ENCODE results near the gene MCRIP1. TPM values are rescaled to one million over a fixed set of nuclear protein-coding genes. Genes with fewer than 3 reads are reported as not detected.
A peak's percentile ranks its signal among the peaks of the same experiment; 100 is the strongest.

The MCRIP1 gene
- total and polyA plus RNA-seq, 10 of the 15 experiments (the other 5 are each of a cell fraction or from before 2014, with no cell fraction given), result 0.31 to 54.4 (median 30.8) TPM

DNA sequence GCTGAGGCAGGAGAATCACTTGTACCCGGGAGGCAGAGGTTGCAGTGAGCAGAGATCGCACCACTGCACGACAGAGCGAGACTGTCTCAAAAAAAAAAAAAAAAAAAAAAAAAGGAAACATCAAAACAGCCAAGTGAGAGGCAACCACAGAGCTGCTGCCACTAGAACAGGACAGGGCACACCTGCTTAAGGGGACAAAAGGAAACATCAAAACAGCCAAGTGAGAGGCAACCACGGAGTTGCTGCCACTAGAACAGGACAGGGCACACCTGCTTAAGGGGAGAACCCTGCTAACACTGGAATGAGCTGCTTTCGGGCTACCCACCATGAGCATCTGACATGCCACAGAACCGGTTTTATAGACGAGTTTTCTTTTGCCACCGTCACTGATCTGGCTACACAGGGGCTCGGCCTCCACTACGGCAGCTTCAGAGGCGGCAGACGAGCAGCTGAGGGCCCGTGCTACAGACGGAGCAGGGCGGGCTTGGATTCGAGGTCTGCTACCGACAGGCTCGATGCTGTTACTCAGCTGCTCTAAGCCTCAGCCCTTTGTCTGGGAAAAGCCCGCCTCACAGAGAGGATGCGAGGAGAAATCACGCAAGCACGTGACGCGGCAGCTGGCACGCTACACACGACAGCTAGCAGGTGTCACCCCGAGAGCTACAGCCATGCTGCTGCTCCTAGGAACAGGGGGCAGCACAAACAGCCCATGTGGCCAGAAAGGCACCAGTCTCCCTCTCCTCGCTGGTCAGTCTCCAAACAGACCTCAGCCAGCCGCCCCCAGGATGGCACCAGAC, 25.3 kb upstream of the MCRIP1 start:
- peaks cover 60% of the 10 kb centered on the region for H3K79me2 ChIP-seq (ENCODE audit: control insufficient read depth, insufficient read depth, low read length)
- no peak for DNase-seq (ENCODE audit: low read depth, low spot score)
- intact Hi-C loops (cut with micrococcal nuclease; ENCODE audit: unreplicated experiment), result no loop called here
- no peak overlapping the region for H3K27ac ChIP-seq (ENCODE audit: control insufficient read depth, insufficient read depth)
- peaks cover 3% of the 10 kb centered on the region; the same call in 1 of the 2 replicates for H4K20me1 ChIP-seq (ENCODE audit: control insufficient read depth, insufficient read depth)
- peak overlapping the region; percentile 91 for H3K4me2 ChIP-seq (ENCODE audit: control insufficient read depth, insufficient read depth)
- POLR2A ChIA-PET, result interaction anchor here (0.6 to 1.9 kb wide), 6 partner anchors 11 to 237 kb away, joined by 3 to 15 read pairs (median 6); partner anchors contain the start of gene MCRIP1
- no peaks in the 10 kb centered on the region for H3K27me3 ChIP-seq (replicated peaks in 1 of 2; ENCODE audit: control insufficient read depth in 2 of 2, insufficient read depth in 2 of 2, low read length in 1 of 2)
- H3K4me1 ChIP-seq (ENCODE audit: control insufficient read depth, insufficient read depth, low read length), result peaks cover 22% of the 10 kb centered on the region
- peaks cover 14 to 36% of the 10 kb centered on the region in 2 experiments for H3K36me3 ChIP-seq (ENCODE audit: control insufficient read depth in 2 of 2, insufficient read depth in 2 of 2, low read length in 1 of 2)
- peak overlapping the region; percentile 100 for H3K4me3 ChIP-seq
- RAD21 ChIA-PET (ENCODE audit: unreplicated experiment), result no interaction called here
- H3K9me3 ChIP-seq (replicated peaks; ENCODE audit: control insufficient read depth, insufficient read depth, low read length), result no peaks in the 10 kb centered on the region
- no peak for ATAC-seq
- CTCF ChIA-PET, result interaction anchor here (1.1 to 1.4 kb wide), 2 partner anchors 24 to 123 kb away, joined by 3 to 5 read pairs; no protein-coding TSS in a partner anchor
- FAIRE-seq, result no peak
- H2AFZ ChIP-seq (ENCODE audit: control insufficient read depth, low read depth, low read length), result no peak overlapping the region
- peak overlapping the region; percentile 99 for H3K9ac ChIP-seq (ENCODE audit: control insufficient read depth, insufficient read depth, low read length)
- in situ Hi-C loops (cut with MboI), result no loop called here
- SMC1A ChIA-PET (ENCODE audit: uncharacterized antibody, unreplicated experiment), result interaction anchor here (1.5 kb wide), 1 partner anchor 25 kb away, joined by 6 read pairs; the partner anchor contains the start of gene MCRIP1
- 97% methylated on average over 27 of the region's 30 CpGs for WGBS (ENCODE audit: insufficient coverage, insufficient replicate concordance, low lambda C conversion rate, missing lambda C conversion rate)
- BruUV-seq (replicated peaks), result no TSS peak
- peak; percentile 31; the same call in 1 of the 2 replicates for TF ChIP-seq MLLT1 (IDR thresholded peaks at IDR 0.05)
- no peak for TF ChIP-seq PAX8 (IDR thresholded peaks at IDR 0.05)
- TF ChIP-seq STAT1 (conservative IDR thresholded peaks at IDR 0.05), result no peak
- no peak for TF ChIP-seq RELA (IDR thresholded peaks at IDR 0.05; ENCODE audit: borderline replicate concordance, partially characterized antibody)
- TF ChIP-seq CTCF (IDR thresholded peaks at IDR 0.05 in 2 of 3, conservative IDR thresholded peaks at IDR 0.05 in 1 of 3; ENCODE audit: control insufficient read depth in 2 of 3, extremely low read depth in 1 of 3, insufficient read depth in 1 of 3, low read depth in 3 of 3, low read length in 3 of 3), result no peak
- no peak for TF ChIP-seq CHD4 (IDR thresholded peaks at IDR 0.05)
- TF ChIP-seq POLR2AphosphoS5 (IDR thresholded peaks at IDR 0.05; ENCODE audit: low read length), result peak; percentile 48; the same call in 1 of the 2 replicates
- TF ChIP-seq, protein P1, sequence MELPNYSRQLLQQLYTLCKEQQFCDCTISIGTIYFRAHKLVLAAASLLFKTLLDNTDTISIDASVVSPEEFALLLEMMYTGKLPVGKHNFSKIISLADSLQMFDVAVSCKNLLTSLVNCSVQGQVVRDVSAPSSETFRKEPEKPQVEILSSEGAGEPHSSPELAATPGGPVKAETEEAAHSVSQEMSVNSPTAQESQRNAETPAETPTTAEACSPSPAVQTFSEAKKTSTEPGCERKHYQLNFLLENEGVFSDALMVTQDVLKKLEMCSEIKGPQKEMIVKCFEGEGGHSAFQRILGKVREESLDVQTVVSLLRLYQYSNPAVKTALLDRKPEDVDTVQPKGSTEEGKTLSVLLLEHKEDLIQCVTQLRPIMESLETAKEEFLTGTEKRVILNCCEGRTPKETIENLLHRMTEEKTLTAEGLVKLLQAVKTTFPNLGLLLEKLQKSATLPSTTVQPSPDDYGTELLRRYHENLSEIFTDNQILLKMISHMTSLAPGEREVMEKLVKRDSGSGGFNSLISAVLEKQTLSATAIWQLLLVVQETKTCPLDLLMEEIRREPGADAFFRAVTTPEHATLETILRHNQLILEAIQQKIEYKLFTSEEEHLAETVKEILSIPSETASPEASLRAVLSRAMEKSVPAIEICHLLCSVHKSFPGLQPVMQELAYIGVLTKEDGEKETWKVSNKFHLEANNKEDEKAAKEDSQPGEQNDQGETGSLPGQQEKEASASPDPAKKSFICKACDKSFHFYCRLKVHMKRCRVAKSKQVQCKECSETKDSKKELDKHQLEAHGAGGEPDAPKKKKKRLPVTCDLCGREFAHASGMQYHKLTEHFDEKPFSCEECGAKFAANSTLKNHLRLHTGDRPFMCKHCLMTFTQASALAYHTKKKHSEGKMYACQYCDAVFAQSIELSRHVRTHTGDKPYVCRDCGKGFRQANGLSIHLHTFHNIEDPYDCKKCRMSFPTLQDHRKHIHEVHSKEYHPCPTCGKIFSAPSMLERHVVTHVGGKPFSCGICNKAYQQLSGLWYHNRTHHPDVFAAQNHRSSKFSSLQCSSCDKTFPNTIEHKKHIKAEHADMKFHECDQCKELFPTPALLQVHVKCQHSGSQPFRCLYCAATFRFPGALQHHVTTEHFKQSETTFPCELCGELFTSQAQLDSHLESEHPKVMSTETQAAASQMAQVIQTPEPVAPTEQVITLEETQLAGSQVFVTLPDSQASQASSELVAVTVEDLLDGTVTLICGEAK (IDR thresholded peaks at IDR 0.05; ENCODE audit: borderline replicate concordance), result no peak
- TF ChIP-seq, protein P2, sequence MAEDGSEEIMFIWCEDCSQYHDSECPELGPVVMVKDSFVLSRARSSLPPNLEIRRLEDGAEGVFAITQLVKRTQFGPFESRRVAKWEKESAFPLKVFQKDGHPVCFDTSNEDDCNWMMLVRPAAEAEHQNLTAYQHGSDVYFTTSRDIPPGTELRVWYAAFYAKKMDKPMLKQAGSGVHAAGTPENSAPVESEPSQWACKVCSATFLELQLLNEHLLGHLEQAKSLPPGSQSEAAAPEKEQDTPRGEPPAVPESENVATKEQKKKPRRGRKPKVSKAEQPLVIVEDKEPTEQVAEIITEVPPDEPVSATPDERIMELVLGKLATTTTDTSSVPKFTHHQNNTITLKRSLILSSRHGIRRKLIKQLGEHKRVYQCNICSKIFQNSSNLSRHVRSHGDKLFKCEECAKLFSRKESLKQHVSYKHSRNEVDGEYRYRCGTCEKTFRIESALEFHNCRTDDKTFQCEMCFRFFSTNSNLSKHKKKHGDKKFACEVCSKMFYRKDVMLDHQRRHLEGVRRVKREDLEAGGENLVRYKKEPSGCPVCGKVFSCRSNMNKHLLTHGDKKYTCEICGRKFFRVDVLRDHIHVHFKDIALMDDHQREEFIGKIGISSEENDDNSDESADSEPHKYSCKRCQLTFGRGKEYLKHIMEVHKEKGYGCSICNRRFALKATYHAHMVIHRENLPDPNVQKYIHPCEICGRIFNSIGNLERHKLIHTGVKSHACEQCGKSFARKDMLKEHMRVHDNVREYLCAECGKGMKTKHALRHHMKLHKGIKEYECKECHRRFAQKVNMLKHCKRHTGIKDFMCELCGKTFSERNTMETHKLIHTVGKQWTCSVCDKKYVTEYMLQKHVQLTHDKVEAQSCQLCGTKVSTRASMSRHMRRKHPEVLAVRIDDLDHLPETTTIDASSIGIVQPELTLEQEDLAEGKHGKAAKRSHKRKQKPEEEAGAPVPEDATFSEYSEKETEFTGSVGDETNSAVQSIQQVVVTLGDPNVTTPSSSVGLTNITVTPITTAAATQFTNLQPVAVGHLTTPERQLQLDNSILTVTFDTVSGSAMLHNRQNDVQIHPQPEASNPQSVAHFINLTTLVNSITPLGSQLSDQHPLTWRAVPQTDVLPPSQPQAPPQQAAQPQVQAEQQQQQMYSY (CRISPR knock-in tag; IDR thresholded peaks at IDR 0.05), result no peak
